ENCODE measurements around the gene SEMA4C.
A peak's percentile ranks its signal among the peaks of the same experiment; 100 is the strongest.

The SEMA4C gene

GRCh38 chr2:96817882-96818281, 52.0 kb downstream of the SEMA4C start:
- DNase-seq: no peak

- DNase-seq: peak; percentile 5 to 8
These were observed 52.8 kb downstream of the SEMA4C start for GRCh38 chr2:96816836-96817702.

DNA sequence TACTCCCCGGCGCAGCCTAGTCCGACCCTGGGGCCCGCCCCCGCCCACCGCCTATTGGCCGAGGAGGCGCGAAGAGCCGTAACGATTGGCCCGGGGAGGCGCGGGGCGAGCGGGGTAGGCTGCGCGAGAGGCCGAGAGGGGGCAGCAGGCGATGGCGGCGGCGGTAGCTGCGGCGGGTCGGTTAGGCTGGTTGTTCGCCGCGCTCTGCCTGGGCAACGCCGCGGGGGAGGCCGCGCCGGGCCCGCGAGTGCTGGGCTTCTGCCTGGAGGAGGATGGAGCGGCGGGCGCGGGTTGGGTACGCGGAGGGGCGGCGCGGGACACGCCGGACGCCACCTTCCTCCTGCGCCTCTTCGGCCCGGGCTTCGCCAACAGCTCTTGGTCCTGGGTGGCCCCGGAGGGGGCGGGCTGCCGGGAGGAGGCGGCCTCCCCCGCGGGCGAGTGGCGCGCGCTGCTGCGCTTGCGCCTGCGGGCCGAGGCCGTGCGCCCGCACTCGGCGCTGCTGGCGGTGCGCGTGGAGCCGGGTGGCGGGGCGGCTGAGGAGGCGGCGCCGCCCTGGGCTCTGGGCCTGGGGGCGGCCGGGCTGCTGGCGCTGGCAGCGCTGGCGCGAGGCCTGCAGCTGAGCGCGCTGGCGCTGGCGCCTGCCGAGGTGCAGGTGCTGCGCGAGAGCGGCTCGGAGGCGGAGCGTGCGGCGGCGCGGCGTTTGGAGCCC, 53.6 kb downstream of the SEMA4C start, which contains the start of gene CNNM3:
TSS of gene CNNM3 (plus strand) at position 142 of the 709 bp plus-strand sequence. CDS start at position 152, 10 bp downstream.
- peak; percentile 87 to 91 for DNase-seq

GRCh38 chr2:96815326-96816126, 54.4 kb downstream of the SEMA4C start:
- peak; percentile 36 to 61 for DNase-seq

DNA sequence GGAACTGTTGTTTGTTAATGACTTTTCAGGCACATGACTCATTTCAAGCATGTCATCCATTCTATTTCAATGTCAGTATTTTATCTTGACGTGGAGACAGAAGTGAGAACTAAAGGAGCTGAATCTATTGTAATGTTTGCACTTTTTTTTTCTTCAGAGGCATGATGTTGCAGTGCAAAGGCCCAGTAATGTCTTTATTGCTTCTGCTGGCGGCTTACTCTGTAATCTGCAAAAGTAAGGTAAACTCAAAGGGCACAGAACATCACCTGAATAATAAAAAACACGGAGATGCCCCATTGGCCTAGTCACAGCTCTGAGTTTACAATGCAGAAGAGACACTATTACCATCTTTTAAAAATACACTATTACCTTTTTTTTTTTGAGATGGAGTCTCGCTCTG, 56.2 kb downstream of the SEMA4C start:
- DNase-seq: no peak

- DNase-seq: no peak
These were observed 58.0 kb downstream of the SEMA4C start for GRCh38 chr2:96811917-96812316.

- no peak for DNase-seq
These were observed 59.1 kb downstream of the SEMA4C start for GRCh38 chr2:96810783-96811192.

DNA sequence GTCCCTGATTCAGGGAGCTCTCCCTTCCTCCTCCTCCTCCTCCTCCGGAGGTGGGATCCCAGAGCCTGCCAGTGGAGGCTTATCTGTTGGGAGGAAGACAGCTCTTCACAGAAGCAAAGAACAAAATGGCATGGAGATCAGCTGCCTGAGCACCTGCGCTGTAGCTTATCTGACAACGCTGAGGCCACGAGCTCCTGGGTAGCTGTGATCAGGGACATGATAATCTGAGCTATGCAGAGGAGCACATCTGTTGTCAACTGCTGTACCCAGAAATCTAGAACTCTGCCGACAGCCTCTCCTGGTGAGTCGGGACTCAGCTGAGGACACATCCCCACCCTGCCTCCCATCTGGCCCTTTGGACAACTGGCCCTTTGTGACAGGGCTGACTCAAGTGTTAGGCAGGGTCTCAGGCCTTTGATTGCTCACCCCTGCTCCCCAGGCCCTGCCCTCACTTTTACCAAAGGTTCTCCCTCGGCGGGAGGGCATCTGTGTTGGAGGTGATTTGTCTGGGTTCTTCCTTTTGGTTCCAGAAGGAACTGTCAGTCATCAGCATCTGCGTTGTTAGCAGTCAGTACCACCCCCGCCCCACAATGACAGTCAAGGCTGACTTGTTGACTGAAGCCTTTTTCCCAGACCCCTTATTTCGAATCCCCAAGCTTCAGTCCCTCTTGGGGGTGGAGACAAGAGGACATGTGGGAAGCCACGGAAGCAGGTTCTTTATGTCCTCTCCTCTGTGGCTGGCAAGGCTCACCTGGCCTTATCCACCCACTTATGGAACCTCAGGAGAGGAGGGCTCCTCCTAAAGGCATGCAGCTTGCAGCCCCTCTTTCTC, 59.7 kb downstream of the SEMA4C start:
- DNase-seq: no peak
